D721Med (cell line): ENCODE results near the gene RRAS2.
A peak's percentile ranks its signal among the peaks of the same experiment; 100 is the strongest.
"Not testable (repeated sequence)": the region's sequence is repeated elsewhere in the genome, so short reads cannot be mapped to it uniquely, and the experiment has no call there.

Experiments
- DNase-seq: peaks from one replicate; pipeline ENCODE4 v3.0.0; 2011; ENCODE audit warnings: low spot score; ENCODE audit not compliant: insufficient read length
- FAIRE-seq: peaks from 2 replicates; lab custom pipeline; 2011; peaks lifted over from hg19 to GRCh38; lab: Jason Lieb, UNC
- CTCF ChIP-seq: IDR thresholded peaks from 2 replicates; pipeline ENCODE4 v1.5.1; 2012; ENCODE audit warnings: mild to moderate bottlenecking, control low read depth; ENCODE audit not compliant: insufficient read depth; ENCODE audit errors: missing control alignments

The RRAS2 gene

GRCh38 chr11:14358729-14359439 lies at the start of gene RRAS2:
Gene RRAS2 (minus strand): TSS chr11:14359183. CDS start chr11:14358870, 313 bp downstream.
- DNase-seq (peak; percentile 38), FAIRE-seq (no peak)
- no peak for TF ChIP-seq CTCF

DNA sequence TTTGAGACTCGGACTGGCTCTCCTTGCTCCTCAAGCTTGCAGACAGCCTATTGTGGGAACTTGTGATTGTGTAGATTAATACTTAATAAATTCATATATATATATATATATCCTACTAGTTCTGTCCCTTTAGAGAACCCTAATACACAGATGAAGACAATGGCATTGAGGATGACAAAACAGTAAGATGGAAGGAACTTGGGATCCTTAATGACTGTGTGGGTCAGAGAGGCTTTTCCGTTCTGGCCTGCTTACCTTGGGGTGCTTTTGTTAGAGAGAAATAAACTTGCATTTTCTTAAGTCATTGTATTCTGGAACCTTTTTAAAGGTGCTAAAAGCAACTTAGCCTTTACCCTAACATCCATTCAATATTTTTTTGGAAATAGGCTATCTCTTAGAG lies 49.6 kb upstream of the RRAS2 start:
- TF ChIP-seq CTCF, result no peak
- no peak for DNase-seq
- no peak for FAIRE-seq

- not testable (repeated sequence) for DNase-seq
These were observed 47.1 kb upstream of the RRAS2 start for GRCh38 chr11:14406116-14406515.

GRCh38 chr11:14403528-14403927 lies 44.5 kb upstream of the RRAS2 start:
- not testable (repeated sequence) for FAIRE-seq, DNase-seq

More at GRCh38 chr11:14406116-14406515, 47.1 kb upstream of the RRAS2 start:
- not testable (repeated sequence) for FAIRE-seq

DNA sequence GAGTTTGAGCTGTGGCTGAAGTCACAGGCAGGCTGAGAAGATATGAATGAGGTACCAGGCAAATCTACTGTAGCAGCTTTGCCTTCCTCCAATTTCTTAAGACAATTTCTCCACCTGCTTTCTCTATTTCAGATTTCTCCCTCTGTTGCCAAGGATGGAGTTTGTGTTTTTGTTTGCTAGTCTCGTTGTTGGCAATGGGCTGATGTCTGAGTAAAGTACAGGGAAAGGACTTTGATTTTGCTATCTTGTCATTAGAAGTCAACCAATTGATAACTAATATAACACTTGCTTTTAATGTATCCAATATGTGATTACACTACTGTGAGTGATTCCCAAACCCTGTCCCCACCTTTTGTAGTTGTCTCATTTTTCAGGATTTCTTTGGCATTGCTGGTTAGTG lies 40.1 kb upstream of the RRAS2 start:
- FAIRE-seq (no peak), DNase-seq (no peak)
- TF ChIP-seq CTCF, result no peak

DNA sequence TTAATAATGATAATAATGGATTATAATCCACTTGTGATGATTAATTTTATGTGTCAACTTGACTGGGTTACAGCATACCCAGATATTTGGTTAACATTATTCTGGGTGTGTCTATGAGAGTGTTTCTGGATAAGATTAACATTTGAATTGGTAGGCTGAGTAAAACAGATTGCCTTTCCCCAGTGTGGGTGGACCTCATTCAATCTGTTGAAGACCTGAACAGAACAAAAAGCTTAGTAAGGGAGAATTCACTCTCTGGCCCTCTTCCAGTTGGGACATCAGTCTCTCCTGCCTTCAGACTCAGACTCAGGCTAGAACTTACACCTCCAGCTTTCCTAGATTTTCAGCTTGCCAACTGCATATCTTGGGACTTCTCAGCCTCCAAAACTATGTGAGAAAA lies 37.3 kb upstream of the RRAS2 start:
- no peak for FAIRE-seq
- no peak for TF ChIP-seq CTCF
- no peak for DNase-seq

GRCh38 chr11:14393889-14394288 lies 34.9 kb upstream of the RRAS2 start:
- DNase-seq (no peak), FAIRE-seq (no peak)
- no peak for TF ChIP-seq CTCF

GRCh38 chr11:14393129-14393528 lies 34.1 kb upstream of the RRAS2 start:
- no peak for DNase-seq
- TF ChIP-seq CTCF, result no peak
- no peak for FAIRE-seq
